Natural killer cell (primary cell): ENCODE measurements around the gene CCDC90B. TPM values are rescaled to one million over a fixed set of nuclear protein-coding genes. Genes with fewer than 3 reads are reported as not detected.
A peak's percentile ranks its signal among the peaks of the same experiment; 100 is the strongest.

Experiments used
- ATAC-seq, 3 donors: fragments of 150-1000 bp in 2 of 3; fragments of 200-7000 bp in 1 of 3; cut with Tn5 transposase; 1 replicate in 1 of 3; 2 replicates in 2 of 3; pipeline ENCODE4 v1.10.0; 2021; ENCODE audit warnings: mild to moderate bottlenecking in 2 of 3, moderate library complexity in 2 of 3
- DNase-seq, 2 donors: peaks; one replicate each; pipeline versions ENCODE4 v3.0.0 to v3.0.0-alpha.2; 2013 to 2021; ENCODE audit warnings: mixed read lengths in 1 of 2
- H3K27ac ChIP-seq: one replicate; pipeline ENCODE4 v1.5.1; 2013; ENCODE audit warnings: mild to moderate bottlenecking, low read length
- H3K27me3 ChIP-seq: one replicate; pipeline ENCODE4 v1.6.1; 2013; ENCODE audit warnings: low read length; ENCODE audit not compliant: control insufficient read depth, insufficient read depth
- H3K36me3 ChIP-seq: one replicate; pipeline ENCODE4 v1.6.1; 2013; ENCODE audit warnings: low read length; ENCODE audit not compliant: control insufficient read depth, insufficient read depth
- H3K4me1 ChIP-seq: one replicate; pipeline ENCODE4 v1.6.1; 2013; ENCODE audit warnings: low read length; ENCODE audit not compliant: control insufficient read depth, insufficient read depth
- H3K4me3 ChIP-seq: one replicate; pipeline ENCODE4 v1.5.1; 2013; ENCODE audit warnings: low read length
- H3K9me3 ChIP-seq: one replicate; pipeline ENCODE4 v1.6.1; 2013; ENCODE audit warnings: low read length; ENCODE audit not compliant: control insufficient read depth, insufficient read depth
- H3K27ac Mint-ChIP-seq, 2 donors: one replicate each; pipeline ENCODE4 v1.8.0; 2022; ENCODE audit warnings: mild to moderate bottlenecking in 2 of 2, mixed read lengths in 2 of 2, moderate library complexity in 1 of 2
- H3K27me3 Mint-ChIP-seq, 2 donors: one replicate each; pipeline ENCODE4 v1.8.0; 2022; ENCODE audit warnings: low read depth in 2 of 2, mixed read lengths in 2 of 2
- H3K36me3 Mint-ChIP-seq: one replicate; pipeline ENCODE4 v1.8.0; 2022; ENCODE audit warnings: mixed read lengths
- H3K4me1 Mint-ChIP-seq, 2 donors: one replicate each; pipeline ENCODE4 v1.8.0; 2022; ENCODE audit warnings: mixed read lengths in 2 of 2
- H3K4me3 Mint-ChIP-seq: one replicate; pipeline ENCODE4 v1.8.0; 2022; ENCODE audit warnings: mild to moderate bottlenecking, moderate library complexity, mixed read lengths
- H3K9me3 Mint-ChIP-seq, 2 donors: one replicate each; pipeline ENCODE4 v1.8.0; 2022; ENCODE audit warnings: mixed read lengths in 2 of 2
- CTCF ChIP-seq: fragments of 200-600 bp; IDR thresholded peaks from one replicate; pipeline ENCODE4 v1.8.0; 2022; ENCODE audit warnings: antibody characterized with exemption
- WGBS: methylation state at CpG from one replicate; pipeline ENCODE4 v1.1.7; 2013; ENCODE audit warnings: missing lambda C conversion rate; ENCODE audit not compliant: insufficient coverage; 5-methylcytosine and 5-hydroxymethylcytosine counted together
- intact Hi-C: fragments of 100-400 bp; cut with micrococcal nuclease; formaldehyde crosslinking; loops from one replicate; pipeline ENCODE4 v1.14.2; 2022
- total RNA-seq, 4 donors: library from RNA; stranded (reverse); fragments of 120-200 nt in 1 of 4; gene quantifications; one replicate each; pipeline versions ENCODE4 v1.2.3 to v1.2.4, GENCODE V29; 2013 to 2022

The CCDC90B gene
- total RNA-seq, 3 donors from 2014 or later (not counting 1 experiment from before 2014, with no cell fraction given): 27.3 to 30.2 (median 29.5) TPM

DNA sequence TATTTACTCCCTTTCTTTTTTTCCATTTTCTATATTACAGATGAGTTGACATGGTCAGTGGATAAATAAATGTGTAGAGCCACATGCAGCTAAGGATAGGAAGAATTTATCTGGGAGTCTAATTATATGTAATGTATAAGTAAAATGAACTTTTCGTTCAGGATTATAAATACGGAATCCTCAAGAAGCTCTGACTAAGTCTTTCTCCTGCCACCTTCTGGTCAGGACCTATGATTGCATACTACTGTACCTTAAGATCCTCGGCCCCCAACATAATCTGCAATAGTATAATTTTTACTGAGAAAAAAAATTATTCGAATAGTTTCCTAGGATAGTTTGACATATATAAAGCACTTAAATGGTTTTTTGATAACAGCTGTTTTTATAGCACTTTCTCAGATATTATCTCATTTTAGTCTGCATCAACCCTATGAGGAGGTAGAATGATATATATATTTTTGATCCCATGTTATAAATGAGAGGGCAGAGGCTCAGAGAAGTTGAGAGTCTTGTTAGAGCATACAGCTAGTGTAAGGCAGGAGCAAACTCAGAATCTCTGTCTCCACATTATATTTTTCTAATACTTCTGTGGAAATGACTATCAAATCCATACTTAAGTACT is 36.1 kb downstream of the CCDC90B start:
- Mint-ChIP-seq H3K27me3 (no peaks in the 10 kb centered on the region), H3K27ac (no peak overlapping the region), H3K4me3 (no peak overlapping the region), H3K9me3 (no peaks in the 10 kb centered on the region), H3K4me1 (no peaks in the 10 kb centered on the region), H3K36me3 (no peaks in the 10 kb centered on the region)
- no peak overlapping the region for H3K4me3 ChIP-seq
- no peaks in the 10 kb centered on the region for H3K36me3 ChIP-seq
- no CpG with 5 or more reads among the region's 4 CpGs for WGBS
- no peaks in the 10 kb centered on the region for H3K27me3 ChIP-seq
- intact Hi-C loops: loop anchor here (1.0 to 5.0 kb wide), 3 partner anchors 344 to 568 kb away; no protein-coding TSS in a partner anchor
- H3K27ac ChIP-seq: no peak overlapping the region
- no peaks in the 10 kb centered on the region for H3K4me1 ChIP-seq
- TF ChIP-seq CTCF: peak; percentile 85
- ATAC-seq (peak; percentile 64 to 91 (median 82)), DNase-seq (peak in 1 of 2 donors; percentile 73)
- no peaks in the 10 kb centered on the region for H3K9me3 ChIP-seq

DNA sequence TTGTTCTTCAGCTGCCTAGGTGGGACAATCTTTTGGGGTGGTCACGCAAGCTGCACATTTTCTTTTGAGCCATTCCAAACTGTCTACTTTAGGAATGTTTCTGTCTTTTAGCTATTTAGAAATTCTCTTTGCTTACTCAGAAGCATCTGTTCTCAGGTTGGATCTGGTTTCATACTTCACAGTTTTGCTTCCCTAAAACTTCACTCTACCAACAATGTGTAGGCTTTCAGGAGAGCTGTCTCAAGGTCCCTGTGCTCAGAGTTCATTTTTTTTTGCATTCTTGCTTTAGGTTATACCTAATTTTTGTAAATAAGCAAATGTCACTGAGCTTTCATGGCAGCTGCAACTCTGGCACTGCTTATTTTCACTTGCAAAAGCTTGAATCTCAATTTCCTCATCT is 36.7 kb downstream of the CCDC90B start:
- H3K27ac Mint-ChIP-seq: no peak overlapping the region
- H3K9me3 Mint-ChIP-seq: no peaks in the 10 kb centered on the region
- TF ChIP-seq CTCF: no peak
- 100% methylated on average over 1 of the region's 1 CpG for WGBS
- intact Hi-C loops: no loop called here
- no peaks in the 10 kb centered on the region for H3K36me3 Mint-ChIP-seq
- Histone ChIP-seq H3K4me3 (no peak overlapping the region), H3K36me3 (no peaks in the 10 kb centered on the region), H3K27me3 (no peaks in the 10 kb centered on the region), H3K9me3 (no peaks in the 10 kb centered on the region), H3K4me1 (no peaks in the 10 kb centered on the region), H3K27ac (no peak overlapping the region)
- H3K4me3 Mint-ChIP-seq: no peak overlapping the region
- H3K4me1 Mint-ChIP-seq: no peaks in the 10 kb centered on the region
- ATAC-seq (no peak), DNase-seq (no peak)
- no peaks in the 10 kb centered on the region for H3K27me3 Mint-ChIP-seq

DNA sequence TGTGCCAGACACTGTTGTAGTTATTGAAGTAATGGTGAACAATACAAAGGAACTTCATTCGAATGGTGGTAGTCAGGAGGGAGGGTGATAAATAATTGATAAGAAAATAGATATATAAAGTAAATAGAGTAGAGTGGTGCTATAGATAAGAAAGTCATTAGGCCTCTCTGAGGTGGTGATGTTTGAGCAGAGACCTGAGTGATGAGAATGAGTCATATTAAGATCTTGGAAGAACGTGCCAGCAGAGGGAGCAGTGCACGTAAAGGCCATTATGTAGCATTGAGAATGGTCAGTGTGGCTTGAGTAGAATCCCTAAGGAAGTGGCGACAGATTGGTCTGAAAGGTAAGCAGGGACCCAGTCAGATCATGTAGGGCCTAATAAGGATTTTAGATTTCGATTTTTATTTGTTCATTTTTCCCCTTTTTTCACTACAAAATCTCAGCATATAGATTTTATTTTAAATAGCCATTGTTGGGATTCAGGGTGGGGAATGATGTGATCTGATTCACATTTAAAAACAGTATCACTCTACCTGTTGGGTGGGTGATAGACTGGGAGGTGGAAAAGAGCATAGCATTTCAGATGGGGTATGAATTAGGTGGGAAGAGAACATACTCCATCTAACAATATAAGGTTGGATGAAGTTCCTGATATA is 44.7 kb downstream of the CCDC90B start:
- TF ChIP-seq CTCF: no peak
- WGBS: 60% methylated on average over 4 of the region's 5 CpGs
- Mint-ChIP-seq H3K36me3 (no peaks in the 10 kb centered on the region), H3K4me3 (no peak overlapping the region), H3K27ac (no peak overlapping the region), H3K4me1 (no peaks in the 10 kb centered on the region), H3K27me3 (no peaks in the 10 kb centered on the region), H3K9me3 (no peaks in the 10 kb centered on the region)
- H3K27me3 ChIP-seq: no peaks in the 10 kb centered on the region
- ATAC-seq (peak in 1 of 3 donors; percentile 50), DNase-seq (peak in 1 of 2 donors; percentile 25)
- no peaks in the 10 kb centered on the region for H3K36me3 ChIP-seq
- no peaks in the 10 kb centered on the region for H3K4me1 ChIP-seq
- no peak overlapping the region for H3K4me3 ChIP-seq
- intact Hi-C loops: no loop called here
- H3K9me3 ChIP-seq: no peaks in the 10 kb centered on the region
- no peak overlapping the region for H3K27ac ChIP-seq
